Mesenchymal stem cell (in vitro differentiated cells and primary cell): ENCODE measurements around the gene RGS7.

Experiments
- DNase-seq: peaks from one replicate; pipeline ENCODE4 v3.0.0-alpha.2; 2013
- H2AFZ ChIP-seq: one replicate; pipeline ENCODE4 v1.6.1; 2013; ENCODE audit warnings: low read depth, mild to moderate bottlenecking, control low read depth, inconsistent platforms, low read length, moderate library complexity
- H2AK5ac ChIP-seq: 2 replicates; pipeline ENCODE4 v1.6.1; 2013; ENCODE audit warnings: low read length, moderate library complexity, mild to moderate bottlenecking, inconsistent platforms; ENCODE audit not compliant: severe bottlenecking
- H2BK120ac ChIP-seq: one replicate; pipeline ENCODE4 v1.6.1; 2013; ENCODE audit warnings: low read depth, mild to moderate bottlenecking, inconsistent platforms, low read length, moderate library complexity
- H2BK12ac ChIP-seq, 2 experiments: one replicate each; pipeline ENCODE4 v1.6.1; 2013; ENCODE audit warnings: inconsistent platforms in 2 of 2, low read length in 2 of 2, mild to moderate bottlenecking in 2 of 2, moderate library complexity in 2 of 2, control low read depth in 1 of 2
- H2BK15ac ChIP-seq: one replicate; pipeline ENCODE4 v1.6.1; 2013; ENCODE audit warnings: mild to moderate bottlenecking, low read depth, inconsistent platforms; ENCODE audit not compliant: poor library complexity, severe bottlenecking
- H2BK5ac ChIP-seq: 2 replicates; pipeline ENCODE4 v1.6.1; 2013; ENCODE audit warnings: low read depth, mild to moderate bottlenecking, low read length, control low read depth, inconsistent platforms; ENCODE audit not compliant: poor library complexity, severe bottlenecking
- H3K14ac ChIP-seq, 2 experiments: one replicate each; pipeline ENCODE4 v1.6.1; 2013; ENCODE audit warnings: inconsistent platforms in 2 of 2, low read length in 2 of 2, control low read depth in 1 of 2, mild to moderate bottlenecking in 1 of 2, moderate library complexity in 1 of 2
- H3K18ac ChIP-seq, 2 experiments: one replicate each; pipeline ENCODE4 v1.6.1; 2013; ENCODE audit warnings: inconsistent platforms in 2 of 2, low read length in 2 of 2, control low read depth in 1 of 2, low read depth in 1 of 2, mild to moderate bottlenecking in 1 of 2
- H3K23ac ChIP-seq, 2 experiments: one replicate each; pipeline ENCODE4 v1.6.1; 2013; ENCODE audit warnings: inconsistent platforms in 2 of 2, low read length in 2 of 2, mild to moderate bottlenecking in 2 of 2, moderate library complexity in 2 of 2, control low read depth in 1 of 2
- H3K27ac ChIP-seq: 2 replicates; pipeline ENCODE4 v1.5.1; 2013; ENCODE audit warnings: mild to moderate bottlenecking, moderate library complexity, low read length, control low read depth, inconsistent platforms; ENCODE audit not compliant: poor library complexity, severe bottlenecking
- H3K27me3 ChIP-seq, 2 experiments: 2 replicates each; pipeline versions ENCODE4 v1.6.1 to v1.7.0; 2013; ENCODE audit warnings: low read length in 2 of 2, mild to moderate bottlenecking in 2 of 2, moderate library complexity in 2 of 2, control low read depth in 1 of 2, inconsistent platforms in 1 of 2; ENCODE audit not compliant: control insufficient read depth in 1 of 2, insufficient read depth in 1 of 2
- H3K36me3 ChIP-seq, 2 experiments: 2 replicates each; pipeline versions ENCODE4 v1.6.1 to v1.7.0; 2013; ENCODE audit warnings: low read length in 2 of 2, control low read depth in 1 of 2, inconsistent platforms in 1 of 2, low read depth in 1 of 2, mild to moderate bottlenecking in 1 of 2; ENCODE audit not compliant: insufficient read depth in 2 of 2, control insufficient read depth in 1 of 2
- H3K4ac ChIP-seq, 2 experiments: one replicate each; pipeline ENCODE4 v1.6.1; 2013; ENCODE audit warnings: inconsistent platforms in 2 of 2, low read length in 2 of 2, mild to moderate bottlenecking in 2 of 2, moderate library complexity in 2 of 2, control low read depth in 1 of 2, low read depth in 1 of 2
- H3K4me1 ChIP-seq: 2 replicates; pipeline ENCODE4 v1.6.1; 2013; ENCODE audit warnings: low read depth, low read length, control low read depth; ENCODE audit not compliant: control insufficient read depth, insufficient read depth
- H3K4me2 ChIP-seq: 2 replicates; pipeline ENCODE4 v1.6.1; 2013; ENCODE audit warnings: low read length, mild to moderate bottlenecking, inconsistent platforms; ENCODE audit not compliant: poor library complexity, severe bottlenecking
- H3K4me3 ChIP-seq, 2 experiments: 2 replicates each; pipeline versions ENCODE4 v1.5.1 to v1.7.0; 2013; ENCODE audit warnings: low read length in 2 of 2, mild to moderate bottlenecking in 2 of 2, control low read depth in 1 of 2, low read depth in 1 of 2; ENCODE audit not compliant: insufficient read depth in 1 of 2
- H3K79me1 ChIP-seq: replicated peaks from 2 replicates; pipeline ENCODE4 v1.6.1; 2013; ENCODE audit warnings: mild to moderate bottlenecking, control low read depth, low read length, inconsistent platforms; ENCODE audit not compliant: poor library complexity, severe bottlenecking
- H3K9ac ChIP-seq: 2 replicates; pipeline ENCODE4 v1.7.0; 2013; ENCODE audit warnings: mild to moderate bottlenecking, low read length, moderate library complexity
- H3K9me3 ChIP-seq: 2 replicates; pipeline ENCODE4 v1.7.0; 2013; ENCODE audit warnings: mild to moderate bottlenecking, low read length; ENCODE audit not compliant: control insufficient read depth
- H4K8ac ChIP-seq: one replicate; pipeline ENCODE4 v1.6.1; 2013; ENCODE audit warnings: inconsistent platforms, mild to moderate bottlenecking, low read length, moderate library complexity
- H4K91ac ChIP-seq: one replicate; pipeline ENCODE4 v1.6.1; 2013; ENCODE audit warnings: mild to moderate bottlenecking, low read length, inconsistent platforms
- WGBS: methylation state at CpG from one replicate; pipeline ENCODE4 v1.1.7; 2013; ENCODE audit warnings: mixed read lengths; 5-methylcytosine and 5-hydroxymethylcytosine counted together

RGS7 gene

DNA sequence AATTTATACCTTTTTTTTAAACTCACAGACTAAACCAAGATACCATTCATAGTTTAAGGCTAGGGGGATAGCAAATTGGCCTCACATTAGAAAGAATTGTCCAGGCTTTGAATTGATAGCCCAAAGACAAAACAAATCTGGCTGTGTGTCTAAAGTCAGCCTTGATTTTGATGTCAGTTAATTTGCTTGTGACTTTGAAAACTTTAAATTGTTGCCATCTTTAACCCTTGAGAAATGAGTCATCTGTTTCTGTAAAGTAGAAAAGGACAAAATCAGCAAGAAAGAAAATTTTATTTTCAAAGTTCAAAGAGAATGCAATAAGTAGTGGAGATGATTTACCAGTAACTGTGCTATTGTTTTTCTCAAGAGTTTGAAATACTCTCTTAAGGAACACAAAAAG is 184.5 kb downstream of the RGS7 start:
- Histone ChIP-seq H3K14ac (no peak overlapping the region), H2BK12ac (no peak overlapping the region), H2BK15ac (no peak overlapping the region), H3K36me3 (no peaks in the 10 kb centered on the region), H3K9ac (peak overlapping the region; percentile 70), H3K18ac (no peak overlapping the region), H3K23ac (no peak overlapping the region), H3K4me2 (no peak overlapping the region), H3K27ac (no peak overlapping the region), H2AFZ (no peak overlapping the region), H3K27me3 (no peaks in the 10 kb centered on the region), H2BK120ac (no peak overlapping the region), H2AK5ac (no peak overlapping the region), H2BK5ac (no peak overlapping the region), H3K4me1 (no peaks in the 10 kb centered on the region), H3K79me1 (no peaks in the 10 kb centered on the region), H3K9me3 (no peaks in the 10 kb centered on the region), H4K91ac (no peak overlapping the region), H3K4me3 (no peak overlapping the region), H3K4ac (no peak overlapping the region), H4K8ac (no peak overlapping the region)
- no peak for DNase-seq

DNA sequence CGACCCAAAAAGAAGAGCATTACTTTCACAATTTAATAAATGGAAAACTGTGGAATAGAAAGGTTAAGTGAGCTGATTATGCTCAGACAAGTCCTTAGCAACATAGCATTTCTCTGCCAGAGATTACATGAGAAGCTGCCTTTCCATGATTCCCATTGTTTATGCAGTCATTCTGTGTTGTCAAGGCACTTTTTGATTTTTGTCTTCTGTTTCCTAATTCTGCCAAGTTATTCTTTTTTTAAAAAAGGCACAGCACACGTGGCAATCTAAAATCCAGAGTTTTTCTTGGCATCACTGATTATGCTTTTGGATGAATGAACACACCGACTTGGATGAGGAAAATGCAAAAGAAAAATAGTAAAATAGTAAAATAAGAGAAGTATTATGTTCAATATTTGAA is 185.0 kb downstream of the RGS7 start:
- Histone ChIP-seq H3K4me1 (no peaks in the 10 kb centered on the region), H3K18ac (no peak overlapping the region), H3K9ac (peak overlapping the region; percentile 70), H3K4me3 (no peak overlapping the region), H3K9me3 (no peaks in the 10 kb centered on the region), H2BK12ac (no peak overlapping the region), H3K14ac (no peak overlapping the region), H3K36me3 (no peaks in the 10 kb centered on the region), H2BK120ac (no peak overlapping the region), H2BK15ac (no peak overlapping the region), H3K23ac (no peak overlapping the region), H3K79me1 (no peaks in the 10 kb centered on the region), H3K4me2 (no peak overlapping the region), H3K27me3 (no peaks in the 10 kb centered on the region), H4K8ac (no peak overlapping the region), H2AK5ac (no peak overlapping the region), H4K91ac (no peak overlapping the region), H2AFZ (no peak overlapping the region), H3K4ac (no peak overlapping the region), H2BK5ac (no peak overlapping the region), H3K27ac (no peak overlapping the region)
- 45% methylated on average over 2 of the region's 3 CpGs for WGBS
- no peak for DNase-seq

DNA sequence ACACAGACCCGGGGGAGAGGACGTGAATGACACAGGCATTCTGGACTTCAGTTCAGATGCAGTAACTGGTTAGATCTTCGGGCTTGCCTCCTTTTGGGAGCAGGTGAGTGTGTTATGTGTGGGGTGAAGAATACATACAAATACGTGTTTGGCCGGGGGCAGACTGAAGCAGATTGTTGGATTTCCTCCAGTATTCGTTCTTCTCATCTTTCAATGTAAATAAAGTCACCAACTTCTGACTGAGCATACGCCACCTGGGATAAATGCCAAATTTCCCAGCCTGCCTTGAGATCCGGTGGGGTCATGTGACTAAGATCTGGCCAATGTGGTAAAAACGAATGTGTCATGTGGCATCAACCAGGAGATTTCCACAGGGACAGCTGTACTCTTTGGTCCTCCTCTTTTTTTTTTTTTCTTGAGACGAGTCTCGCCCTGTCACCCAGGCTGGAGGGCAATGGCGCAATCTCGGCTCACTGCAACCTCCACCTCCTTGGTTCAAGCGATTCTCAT is 189.8 kb downstream of the RGS7 start:
- DNase-seq: no peak
- Histone ChIP-seq H3K36me3 (no peaks in the 10 kb centered on the region), H3K4me3 (no peak overlapping the region), H3K4me2 (no peak overlapping the region), H3K4ac (no peak overlapping the region), H4K8ac (no peak overlapping the region), H2BK5ac (no peak overlapping the region), H2BK120ac (no peak overlapping the region), H3K18ac (no peak overlapping the region), H3K23ac (no peak overlapping the region), H3K4me1 (no peaks in the 10 kb centered on the region), H3K9me3 (no peaks in the 10 kb centered on the region), H3K27me3 (no peaks in the 10 kb centered on the region), H3K14ac (no peak overlapping the region), H2AFZ (no peak overlapping the region), H3K9ac (no peak overlapping the region), H4K91ac (no peak overlapping the region), H3K79me1 (no peaks in the 10 kb centered on the region), H2BK12ac (no peak overlapping the region), H3K27ac (no peak overlapping the region), H2AK5ac (no peak overlapping the region), H2BK15ac (no peak overlapping the region)
- WGBS: 82% methylated on average over 12 of the region's 14 CpGs

DNA sequence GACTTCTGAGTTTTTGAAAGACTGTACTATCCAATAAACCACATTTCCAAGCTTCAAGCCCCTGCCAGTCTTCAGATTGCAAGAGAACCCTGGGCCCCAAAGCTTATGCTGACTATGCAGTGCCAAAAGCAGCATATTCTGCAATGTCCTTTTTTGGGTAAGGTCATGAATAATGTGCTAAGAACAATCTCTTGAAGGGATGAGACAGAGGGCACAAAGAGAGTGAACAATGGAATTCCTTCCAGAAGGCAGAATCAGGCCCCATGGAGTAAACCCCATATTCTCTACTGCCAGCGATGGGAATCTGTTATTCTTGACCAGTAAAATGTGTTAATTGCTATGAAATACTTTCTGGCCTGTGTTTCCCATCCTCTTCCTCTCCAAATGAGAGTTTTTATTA is 190.4 kb downstream of the RGS7 start:
- Histone ChIP-seq H2AK5ac (no peak overlapping the region), H4K91ac (no peak overlapping the region), H3K27me3 (no peaks in the 10 kb centered on the region), H3K4me2 (no peak overlapping the region), H4K8ac (no peak overlapping the region), H3K9me3 (no peaks in the 10 kb centered on the region), H3K18ac (no peak overlapping the region), H2BK120ac (no peak overlapping the region), H2BK5ac (no peak overlapping the region), H3K79me1 (no peaks in the 10 kb centered on the region), H2BK15ac (no peak overlapping the region), H2BK12ac (no peak overlapping the region), H3K36me3 (no peaks in the 10 kb centered on the region), H3K23ac (no peak overlapping the region), H3K4me1 (no peaks in the 10 kb centered on the region), H3K4me3 (no peak overlapping the region), H3K27ac (no peak overlapping the region), H3K4ac (no peak overlapping the region), H2AFZ (no peak overlapping the region), H3K14ac (no peak overlapping the region), H3K9ac (no peak overlapping the region)
- WGBS: no CpG with 5 or more reads among the region's 1 CpG
- no peak for DNase-seq
